GM12872 (cell line): Measurements from ENCODE around the gene MACF1.

Source experiments
- TF ChIP-seq, protein P1 (sequence below): IDR thresholded peaks from 3 replicates; pipeline ENCODE4 v1.5.1; 2011; ENCODE audit warnings: low read depth, mild to moderate bottlenecking, low read length, moderate library complexity; ENCODE audit not compliant: insufficient read depth

The MACF1 gene, protein sequence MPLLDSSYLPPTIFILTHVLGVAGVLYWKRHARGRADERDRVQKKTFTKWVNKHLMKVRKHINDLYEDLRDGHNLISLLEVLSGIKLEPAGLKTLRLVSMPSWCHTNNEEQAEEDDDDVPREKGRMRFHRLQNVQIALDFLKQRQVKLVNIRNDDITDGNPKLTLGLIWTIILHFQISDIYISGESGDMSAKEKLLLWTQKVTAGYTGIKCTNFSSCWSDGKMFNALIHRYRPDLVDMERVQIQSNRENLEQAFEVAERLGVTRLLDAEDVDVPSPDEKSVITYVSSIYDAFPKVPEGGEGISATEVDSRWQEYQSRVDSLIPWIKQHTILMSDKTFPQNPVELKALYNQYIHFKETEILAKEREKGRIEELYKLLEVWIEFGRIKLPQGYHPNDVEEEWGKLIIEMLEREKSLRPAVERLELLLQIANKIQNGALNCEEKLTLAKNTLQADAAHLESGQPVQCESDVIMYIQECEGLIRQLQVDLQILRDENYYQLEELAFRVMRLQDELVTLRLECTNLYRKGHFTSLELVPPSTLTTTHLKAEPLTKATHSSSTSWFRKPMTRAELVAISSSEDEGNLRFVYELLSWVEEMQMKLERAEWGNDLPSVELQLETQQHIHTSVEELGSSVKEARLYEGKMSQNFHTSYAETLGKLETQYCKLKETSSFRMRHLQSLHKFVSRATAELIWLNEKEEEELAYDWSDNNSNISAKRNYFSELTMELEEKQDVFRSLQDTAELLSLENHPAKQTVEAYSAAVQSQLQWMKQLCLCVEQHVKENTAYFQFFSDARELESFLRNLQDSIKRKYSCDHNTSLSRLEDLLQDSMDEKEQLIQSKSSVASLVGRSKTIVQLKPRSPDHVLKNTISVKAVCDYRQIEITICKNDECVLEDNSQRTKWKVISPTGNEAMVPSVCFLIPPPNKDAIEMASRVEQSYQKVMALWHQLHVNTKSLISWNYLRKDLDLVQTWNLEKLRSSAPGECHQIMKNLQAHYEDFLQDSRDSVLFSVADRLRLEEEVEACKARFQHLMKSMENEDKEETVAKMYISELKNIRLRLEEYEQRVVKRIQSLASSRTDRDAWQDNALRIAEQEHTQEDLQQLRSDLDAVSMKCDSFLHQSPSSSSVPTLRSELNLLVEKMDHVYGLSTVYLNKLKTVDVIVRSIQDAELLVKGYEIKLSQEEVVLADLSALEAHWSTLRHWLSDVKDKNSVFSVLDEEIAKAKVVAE (N-terminal part only)

DNA sequence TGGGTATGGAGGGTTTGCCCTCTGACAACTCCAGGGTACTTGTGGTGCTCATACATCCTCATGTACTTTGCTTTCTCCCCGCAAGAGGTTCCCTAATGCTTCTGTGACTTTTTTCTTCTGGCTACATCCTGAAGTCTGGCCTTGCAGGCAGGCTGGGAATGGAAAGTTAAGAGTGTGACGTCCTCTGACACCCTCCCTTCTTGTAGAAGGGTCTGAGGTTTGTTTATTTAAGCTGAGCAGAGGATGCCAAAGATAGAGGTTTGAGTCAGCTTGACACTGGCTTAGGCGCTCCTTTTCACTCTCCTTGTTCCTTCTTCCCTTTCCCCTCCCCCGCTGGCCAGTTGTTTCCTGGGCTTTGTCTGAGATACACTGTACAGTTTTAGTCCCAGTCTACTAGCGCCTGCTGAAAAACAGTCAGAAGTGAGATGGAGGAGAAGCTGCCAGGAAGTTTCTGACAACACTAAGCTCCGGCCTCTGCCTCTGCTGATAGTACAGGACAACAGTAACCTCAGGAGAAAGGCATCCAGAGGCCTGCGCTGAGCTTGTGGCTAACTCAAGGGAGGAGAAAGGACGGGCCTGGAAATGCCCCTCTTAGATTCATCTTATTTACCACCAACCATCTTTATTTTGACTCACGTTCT, at the start of gene MACF1:
MACF1 (plus strand) TSS at position 255 of the 641 bp plus-strand sequence; CDS start at position 583, 328 bp downstream.
- TF ChIP-seq, protein P1, sequence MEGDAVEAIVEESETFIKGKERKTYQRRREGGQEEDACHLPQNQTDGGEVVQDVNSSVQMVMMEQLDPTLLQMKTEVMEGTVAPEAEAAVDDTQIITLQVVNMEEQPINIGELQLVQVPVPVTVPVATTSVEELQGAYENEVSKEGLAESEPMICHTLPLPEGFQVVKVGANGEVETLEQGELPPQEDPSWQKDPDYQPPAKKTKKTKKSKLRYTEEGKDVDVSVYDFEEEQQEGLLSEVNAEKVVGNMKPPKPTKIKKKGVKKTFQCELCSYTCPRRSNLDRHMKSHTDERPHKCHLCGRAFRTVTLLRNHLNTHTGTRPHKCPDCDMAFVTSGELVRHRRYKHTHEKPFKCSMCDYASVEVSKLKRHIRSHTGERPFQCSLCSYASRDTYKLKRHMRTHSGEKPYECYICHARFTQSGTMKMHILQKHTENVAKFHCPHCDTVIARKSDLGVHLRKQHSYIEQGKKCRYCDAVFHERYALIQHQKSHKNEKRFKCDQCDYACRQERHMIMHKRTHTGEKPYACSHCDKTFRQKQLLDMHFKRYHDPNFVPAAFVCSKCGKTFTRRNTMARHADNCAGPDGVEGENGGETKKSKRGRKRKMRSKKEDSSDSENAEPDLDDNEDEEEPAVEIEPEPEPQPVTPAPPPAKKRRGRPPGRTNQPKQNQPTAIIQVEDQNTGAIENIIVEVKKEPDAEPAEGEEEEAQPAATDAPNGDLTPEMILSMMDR, result no peak

DNA sequence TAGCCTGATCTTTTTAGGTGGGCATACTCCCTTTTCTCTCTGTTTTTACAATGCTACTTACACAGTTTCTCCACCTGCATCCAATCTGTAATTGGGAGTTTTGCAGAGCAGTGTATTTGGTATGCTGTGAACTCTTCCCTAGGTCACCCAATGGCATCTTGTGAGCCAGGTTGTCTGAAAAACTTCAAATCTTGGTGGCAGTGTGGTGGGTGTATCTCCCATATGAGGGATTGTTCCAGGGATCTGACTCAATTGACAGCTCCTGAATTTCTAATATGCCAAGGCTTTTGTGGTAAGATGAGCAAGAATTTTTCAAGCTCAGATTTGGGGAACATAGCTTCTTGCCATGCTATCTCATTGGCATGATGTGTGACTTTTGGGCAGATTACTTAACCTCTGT, 47.2 kb upstream of the MACF1 start:
- TF ChIP-seq, protein P1, result no peak

DNA sequence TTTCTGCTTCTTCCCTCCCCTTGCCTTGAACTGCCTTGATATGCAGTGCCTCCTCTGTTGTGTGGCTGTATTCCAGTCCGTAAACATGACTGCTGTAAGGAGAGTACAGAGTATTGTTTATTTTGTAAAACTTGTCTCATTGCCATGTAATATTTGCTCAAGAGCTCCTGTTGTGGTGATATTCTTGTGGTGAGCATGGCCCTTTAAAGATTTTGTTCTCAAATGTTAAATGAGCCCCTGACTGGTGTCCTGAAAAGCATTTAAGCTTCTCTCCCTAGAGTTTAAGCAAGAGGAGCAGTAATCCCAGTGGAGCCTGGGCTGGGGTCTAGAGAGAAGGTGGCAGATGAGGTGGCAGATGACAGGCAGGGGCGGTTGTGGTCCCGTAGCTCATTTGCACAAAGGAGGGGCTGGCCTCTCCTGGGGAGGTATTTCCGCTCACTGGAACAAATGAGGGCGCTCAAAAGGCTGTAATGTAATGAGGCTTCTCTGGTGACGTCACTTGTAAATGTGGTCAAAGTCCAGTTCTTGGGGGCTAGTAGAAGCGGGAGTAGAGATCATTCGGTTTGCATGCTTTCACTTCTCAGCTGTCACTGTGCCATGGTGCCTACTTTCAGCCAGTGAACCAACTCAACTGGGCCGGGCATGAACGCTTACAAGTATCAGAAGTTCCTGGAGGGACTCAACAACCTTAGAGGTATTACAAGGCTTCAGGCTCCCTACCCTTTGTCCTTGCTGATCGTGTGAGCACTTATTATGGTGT, 46.0 kb upstream of the MACF1 start:
- TF ChIP-seq, protein P1, result no peak

DNA sequence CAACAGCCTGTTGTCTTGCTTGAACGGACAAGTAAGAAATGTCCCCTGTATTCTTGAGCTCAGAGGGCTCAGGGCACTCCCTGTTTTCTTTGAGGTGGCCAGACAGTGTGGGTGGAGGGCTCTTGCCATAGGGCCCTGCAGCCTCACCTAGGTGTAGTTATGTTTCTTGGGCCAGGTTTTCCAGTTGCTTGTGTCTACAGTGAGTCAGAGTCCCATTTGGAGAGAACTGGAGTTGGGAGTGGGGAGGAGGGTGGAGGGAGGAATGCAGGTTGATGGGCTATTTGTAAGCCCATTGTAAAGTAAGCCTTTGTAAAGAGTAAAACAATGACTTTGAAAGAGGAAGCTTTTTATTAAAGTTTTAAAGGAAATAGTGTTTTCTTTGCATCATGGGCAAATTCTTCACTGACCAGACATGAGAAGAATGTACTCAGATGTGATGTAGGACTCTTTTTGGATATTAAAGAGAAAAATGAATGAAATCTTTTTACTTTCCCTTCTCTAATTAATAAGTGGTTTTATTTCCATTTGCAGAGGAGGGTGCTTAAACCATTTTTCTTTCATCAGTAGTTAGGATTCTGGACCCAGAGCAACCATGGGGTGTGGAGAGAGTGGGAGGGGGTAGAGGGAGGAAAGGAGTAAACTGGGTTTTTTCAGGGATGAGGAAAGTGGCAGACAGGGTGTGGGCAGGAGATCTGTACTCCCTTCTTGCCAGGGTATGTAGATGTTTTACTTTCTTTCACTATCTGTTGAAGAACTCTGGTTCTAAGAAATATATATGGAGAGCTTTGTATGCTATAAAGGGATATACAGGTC, 45.1 kb upstream of the MACF1 start:
- TF ChIP-seq, protein P1, result no peak

DNA sequence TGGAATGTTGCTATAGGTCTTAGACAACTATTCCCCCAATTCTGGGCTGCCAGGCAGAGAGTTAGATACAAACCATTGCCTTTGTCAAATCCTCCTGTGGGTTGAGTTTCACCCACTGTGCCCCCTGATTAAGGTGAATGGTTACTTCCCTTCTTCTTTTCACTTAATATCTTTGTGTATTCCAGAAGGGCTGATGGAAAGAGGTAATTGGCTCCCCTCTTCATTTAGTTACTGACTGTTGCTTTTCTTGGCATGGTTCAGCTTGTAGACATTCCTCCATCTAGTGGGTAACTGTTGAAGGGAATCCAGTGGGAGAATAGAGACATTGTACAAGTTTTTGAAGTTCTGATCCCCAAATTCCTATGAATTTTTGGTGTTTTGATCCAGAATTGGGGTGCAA, 43.8 kb upstream of the MACF1 start:
- TF ChIP-seq, protein P1, result no peak

DNA sequence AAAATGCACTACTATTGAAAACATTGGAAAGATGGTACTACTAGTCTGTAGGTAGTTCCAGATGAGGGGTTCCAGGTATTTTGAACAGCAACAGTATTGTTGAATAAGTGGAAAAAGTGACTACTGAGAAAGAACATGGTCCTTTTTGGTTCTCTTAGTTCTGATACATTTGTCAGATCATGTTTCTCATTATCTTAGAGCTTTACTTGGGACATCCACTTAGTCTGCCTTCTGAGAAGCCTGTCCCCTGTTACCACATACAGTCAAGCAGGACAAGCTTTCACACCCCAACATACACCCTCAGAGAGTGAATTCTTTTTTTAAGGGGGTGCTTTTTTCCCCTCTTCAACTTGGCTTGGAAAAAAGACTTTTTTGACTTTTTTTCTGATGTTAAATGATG, 41.0 kb upstream of the MACF1 start:
- TF ChIP-seq, protein P1, result no peak
